ENCODE measurements around the gene FLACC1.

DNA sequence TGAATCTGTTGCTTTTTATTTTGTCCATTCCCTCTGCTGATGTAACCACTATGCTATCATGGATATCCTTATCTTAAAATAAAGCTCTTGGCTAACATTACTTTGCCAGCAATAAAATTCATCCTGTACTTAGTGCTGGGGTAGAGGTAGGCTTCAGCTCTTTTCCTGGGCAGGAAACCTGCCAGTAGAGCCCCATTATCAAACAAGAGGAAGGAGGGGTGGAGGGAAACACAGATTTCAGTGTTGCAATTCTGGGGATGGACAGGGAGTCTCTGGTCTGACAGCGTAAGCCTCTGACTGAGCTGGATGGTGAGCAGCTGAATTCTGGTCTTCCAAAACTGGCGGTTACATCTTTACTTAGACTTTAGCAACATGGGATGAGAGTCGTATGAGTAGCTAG lies 49.3 kb downstream of the FLACC1 start:
- no peak for TF ChIP-seq POLR2AphosphoS5 (IDR thresholded peaks at IDR 0.05; ENCODE audit: borderline replicate concordance, low read depth, low read length)
- TF ChIP-seq EZH2 (IDR thresholded peaks at IDR 0.05): no peak
- TF ChIP-seq FOXP2 (optimal IDR thresholded peaks at IDR 0.05; ENCODE audit: control extremely low read depth, extremely low read length, insufficient read depth): no peak
